ENCODE measurements around the gene LRRC8B. TPM values are rescaled to one million over a fixed set of nuclear protein-coding genes. Genes with fewer than 3 reads are reported as not detected.
A peak's percentile ranks its signal among the peaks of the same experiment; 100 is the strongest.

The LRRC8B gene
- total RNA-seq, 2 donors from 2014 or later, result 39.2 to 39.4 TPM

DNA sequence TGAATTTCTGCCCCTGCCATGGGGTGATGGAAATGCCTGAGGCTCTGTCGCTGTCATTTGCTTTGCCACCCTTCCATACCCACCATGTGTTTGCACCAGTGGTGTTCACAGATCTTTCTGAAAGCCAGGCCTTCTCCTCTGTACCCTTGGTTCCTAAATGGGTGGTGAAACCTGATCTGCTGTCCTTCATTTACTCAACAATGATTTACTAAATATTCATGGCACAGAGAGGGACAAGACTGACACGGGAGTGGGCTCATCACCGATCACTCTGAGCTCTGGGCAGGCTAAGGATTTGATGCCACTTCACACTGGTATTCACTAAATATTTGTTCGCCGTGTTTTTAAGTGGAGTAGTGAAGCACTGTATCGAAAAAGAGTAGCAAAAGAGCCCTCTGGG is 40.9 kb downstream of the LRRC8B start:
- Histone ChIP-seq H3K4me1 (ENCODE audit: control insufficient read depth, insufficient read depth, low read length) (peaks cover 56% of the 10 kb centered on the region), H3K4me3 (ENCODE audit: low read length) (no peak overlapping the region), H3K27ac (ENCODE audit: low read depth, low read length) (no peak overlapping the region), H3K27me3 (ENCODE audit: control insufficient read depth, insufficient read depth, low read length, poor library complexity, severe bottlenecking) (no peaks in the 10 kb centered on the region), H3K9ac (ENCODE audit: extremely low read depth, low read length, poor library complexity, severe bottlenecking) (no peak overlapping the region), H3K9me3 (ENCODE audit: control insufficient read depth, low read length) (peaks cover 12% of the 10 kb centered on the region), H3K36me3 (ENCODE audit: control insufficient read depth, insufficient read depth, low read length) (peaks cover 20% of the 10 kb centered on the region)
- Mint-ChIP-seq H3K27ac (no peak overlapping the region), H3K27me3 (ENCODE audit: insufficient read depth) (no peaks in the 10 kb centered on the region), H3K4me3 (no peak overlapping the region), H3K4me1 (peaks cover 63% of the 10 kb centered on the region), H3K9me3 (peaks cover 15% of the 10 kb centered on the region), H3K36me3 (ENCODE audit: low read depth) (peaks cover 14% of the 10 kb centered on the region)
- DNase-seq, result no peak
- TF ChIP-seq, protein P1, sequence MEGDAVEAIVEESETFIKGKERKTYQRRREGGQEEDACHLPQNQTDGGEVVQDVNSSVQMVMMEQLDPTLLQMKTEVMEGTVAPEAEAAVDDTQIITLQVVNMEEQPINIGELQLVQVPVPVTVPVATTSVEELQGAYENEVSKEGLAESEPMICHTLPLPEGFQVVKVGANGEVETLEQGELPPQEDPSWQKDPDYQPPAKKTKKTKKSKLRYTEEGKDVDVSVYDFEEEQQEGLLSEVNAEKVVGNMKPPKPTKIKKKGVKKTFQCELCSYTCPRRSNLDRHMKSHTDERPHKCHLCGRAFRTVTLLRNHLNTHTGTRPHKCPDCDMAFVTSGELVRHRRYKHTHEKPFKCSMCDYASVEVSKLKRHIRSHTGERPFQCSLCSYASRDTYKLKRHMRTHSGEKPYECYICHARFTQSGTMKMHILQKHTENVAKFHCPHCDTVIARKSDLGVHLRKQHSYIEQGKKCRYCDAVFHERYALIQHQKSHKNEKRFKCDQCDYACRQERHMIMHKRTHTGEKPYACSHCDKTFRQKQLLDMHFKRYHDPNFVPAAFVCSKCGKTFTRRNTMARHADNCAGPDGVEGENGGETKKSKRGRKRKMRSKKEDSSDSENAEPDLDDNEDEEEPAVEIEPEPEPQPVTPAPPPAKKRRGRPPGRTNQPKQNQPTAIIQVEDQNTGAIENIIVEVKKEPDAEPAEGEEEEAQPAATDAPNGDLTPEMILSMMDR (conservative IDR thresholded peaks at IDR 0.05), result no peak
- 84 to 94% methylated on average over 3 to 6 of the region's 6 CpGs for WGBS, 2 experiments (ENCODE audit: insufficient coverage in 1 of 2, insufficient read length in 1 of 2)

DNA sequence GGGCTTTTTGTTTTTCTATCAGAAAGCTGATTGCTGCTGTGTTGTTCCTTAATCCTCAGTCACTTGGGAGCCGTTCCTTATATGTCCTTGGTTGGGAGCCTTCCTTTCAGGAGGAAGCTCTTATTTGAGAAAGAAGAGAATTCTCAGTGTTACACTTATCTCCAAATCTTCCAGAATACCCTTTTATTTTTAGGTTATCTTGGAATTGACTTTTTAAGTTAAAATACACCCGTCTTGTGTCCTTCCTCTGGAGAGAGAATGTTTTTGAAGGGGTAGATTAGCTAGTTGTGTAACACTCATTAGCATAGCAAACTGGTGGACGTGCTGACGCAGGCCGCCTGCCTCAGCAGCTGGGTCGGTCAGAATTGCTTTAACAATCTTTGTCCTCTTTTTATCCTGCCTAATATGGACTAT is 42.1 kb downstream of the LRRC8B start:
- Mint-ChIP-seq H3K27ac (peak overlapping the region; percentile 80), H3K9me3 (peaks cover 26% of the 10 kb centered on the region), H3K27me3 (ENCODE audit: insufficient read depth) (no peaks in the 10 kb centered on the region), H3K36me3 (ENCODE audit: low read depth) (peaks cover 25% of the 10 kb centered on the region), H3K4me1 (peaks cover 63% of the 10 kb centered on the region), H3K4me3 (peak overlapping the region; percentile 9)
- peak overlapping the region; percentile 44 for H3K27ac ChIP-seq (ENCODE audit: low read depth, low read length)
- no peak for DNase-seq
- H3K36me3 ChIP-seq (ENCODE audit: control insufficient read depth, insufficient read depth, low read length), result peaks cover 31% of the 10 kb centered on the region
- TF ChIP-seq, protein P1 (conservative IDR thresholded peaks at IDR 0.05), result no peak
- H3K9ac ChIP-seq (ENCODE audit: extremely low read depth, low read length, poor library complexity, severe bottlenecking), result peak overlapping the region; percentile 38
- 0 to 10% methylated on average over 1 to 6 of the region's 6 CpGs for WGBS, 2 experiments (ENCODE audit: insufficient coverage in 1 of 2, insufficient read length in 1 of 2)
- H3K4me3 ChIP-seq (ENCODE audit: low read length), result peak overlapping the region; percentile 75
- H3K4me1 ChIP-seq (ENCODE audit: control insufficient read depth, insufficient read depth, low read length), result peaks cover 56% of the 10 kb centered on the region
- H3K9me3 ChIP-seq (ENCODE audit: control insufficient read depth, low read length), result peaks cover 22% of the 10 kb centered on the region
- no peaks in the 10 kb centered on the region for H3K27me3 ChIP-seq (ENCODE audit: control insufficient read depth, insufficient read depth, low read length, poor library complexity, severe bottlenecking)

DNA sequence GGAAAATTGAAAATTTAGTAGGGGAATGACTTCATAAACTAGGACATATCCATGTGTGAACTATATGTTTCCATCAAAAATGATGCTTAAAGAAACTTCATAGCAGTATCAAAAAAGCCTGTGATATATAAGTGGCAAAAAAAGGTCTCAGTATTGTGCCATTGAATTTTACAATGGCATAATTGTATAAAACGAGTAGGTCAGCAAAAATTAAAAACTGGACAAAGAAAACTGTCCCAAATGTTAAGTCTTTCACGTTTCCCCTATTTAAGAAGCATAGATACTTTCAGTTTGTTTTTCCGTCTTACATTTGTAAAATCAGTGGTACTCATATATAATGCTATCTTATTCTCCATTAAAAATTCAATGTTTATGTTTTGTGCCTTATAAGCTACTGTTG is 43.2 kb downstream of the LRRC8B start:
- no peak overlapping the region for H3K4me3 Mint-ChIP-seq
- peak overlapping the region; percentile 75 for H3K4me3 ChIP-seq (ENCODE audit: low read length)
- peak overlapping the region; percentile 38 for H3K9ac ChIP-seq (ENCODE audit: extremely low read depth, low read length, poor library complexity, severe bottlenecking)
- peaks cover 31% of the 10 kb centered on the region for H3K36me3 Mint-ChIP-seq (ENCODE audit: low read depth)
- H3K27me3 Mint-ChIP-seq (ENCODE audit: insufficient read depth), result no peaks in the 10 kb centered on the region
- no peak for DNase-seq
- peaks cover 27% of the 10 kb centered on the region for H3K9me3 Mint-ChIP-seq
- H3K4me1 Mint-ChIP-seq, result peaks cover 56% of the 10 kb centered on the region
- TF ChIP-seq, protein P1 (conservative IDR thresholded peaks at IDR 0.05), result no peak
- no peak overlapping the region for H3K27ac ChIP-seq (ENCODE audit: low read depth, low read length)
- H3K4me1 ChIP-seq (ENCODE audit: control insufficient read depth, insufficient read depth, low read length), result peaks cover 49% of the 10 kb centered on the region
- WGBS, 2 experiments (ENCODE audit: insufficient coverage in 1 of 2, insufficient read length in 1 of 2), result 73 to 78% methylated on average over 1 to 2 of the region's 3 CpGs
- H3K27ac Mint-ChIP-seq, result peak overlapping the region; percentile 80
- H3K36me3 ChIP-seq (ENCODE audit: control insufficient read depth, insufficient read depth, low read length), result peaks cover 36% of the 10 kb centered on the region
- peaks cover 22% of the 10 kb centered on the region for H3K9me3 ChIP-seq (ENCODE audit: control insufficient read depth, low read length)
- no peaks in the 10 kb centered on the region for H3K27me3 ChIP-seq (ENCODE audit: control insufficient read depth, insufficient read depth, low read length, poor library complexity, severe bottlenecking)
